Activated naive CD8-positive, alpha-beta T cell treated with anti-CD3 and anti-CD28 coated beads, Interleukin-2, amount 10 ng/mL, durations not matched to agents 7 days and 5 days (primary cell): Measurements from ENCODE around the gene OR4D6. TPM values are rescaled to one million over a fixed set of nuclear protein-coding genes. Genes with fewer than 3 reads are reported as not detected.
A peak's percentile ranks its signal among the peaks of the same experiment; 100 is the strongest.
"Not testable (repeated sequence)": the region's sequence is repeated elsewhere in the genome, so short reads cannot be mapped to it uniquely, and the experiment has no call there.

Experiments used
- ATAC-seq: fragments of 150-1000 bp; cut with Tn5 transposase; one replicate; pipeline ENCODE4 v1.10.0; 2021; ENCODE audit warnings: low read depth, moderate library complexity
- POLR2A ChIA-PET: fragments of 350-600 bp; sonication (Branson Sonifier 250); formaldehyde crosslinking; loops from one replicate; lab custom pipeline; 2021; ENCODE audit warnings: antibody characterized with exemption; lab: Charles Lee
- DNase-seq: peaks from one replicate; pipeline ENCODE4 v3.0.0; 2021
- H3K27ac Mint-ChIP-seq: one replicate; pipeline ENCODE4 v1.8.0; 2022; ENCODE audit warnings: mild to moderate bottlenecking, mixed read lengths
- H3K27me3 Mint-ChIP-seq: one replicate; pipeline ENCODE4 v1.8.0; 2022; ENCODE audit warnings: mild to moderate bottlenecking, moderate library complexity, mixed read lengths
- H3K36me3 Mint-ChIP-seq: one replicate; pipeline ENCODE4 v1.8.0; 2021; ENCODE audit warnings: mild to moderate bottlenecking, mixed read lengths
- H3K4me1 Mint-ChIP-seq: one replicate; pipeline ENCODE4 v1.8.0; 2021; ENCODE audit warnings: mixed read lengths
- H3K4me3 Mint-ChIP-seq: one replicate; pipeline ENCODE4 v1.8.0; 2022; ENCODE audit warnings: mild to moderate bottlenecking, moderate library complexity, mixed read lengths
- H3K9me3 Mint-ChIP-seq: one replicate; pipeline ENCODE4 v1.8.0; 2021; ENCODE audit warnings: mixed read lengths
- total RNA-seq, 2 experiments: library from RNA; stranded (reverse); gene quantifications; one replicate each; pipeline ENCODE4 v1.2.3, GENCODE V29; 2021

The OR4D6 gene
- total RNA-seq, result not detected

DNA sequence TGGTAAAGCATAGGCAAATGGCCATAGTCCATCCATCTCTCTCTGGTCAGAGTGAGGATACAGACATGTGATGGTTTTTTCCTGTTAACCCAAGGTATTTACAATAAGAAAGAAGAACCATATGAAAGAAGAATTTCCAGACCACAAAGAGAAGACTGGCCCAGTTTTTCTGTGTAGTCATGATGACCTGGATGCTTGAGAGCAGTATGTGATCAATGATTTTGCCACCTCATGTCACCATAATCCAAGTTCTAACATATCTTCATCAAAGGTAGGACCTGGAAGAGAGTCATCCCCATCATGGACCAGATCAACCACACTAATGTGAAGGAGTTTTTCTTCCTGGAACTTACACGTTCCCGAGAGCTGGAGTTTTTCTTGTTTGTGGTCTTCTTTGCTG is at the start of gene OR4D6:
TSS of gene OR4D6 (plus strand) at position 301 of the 400 bp plus-strand sequence. CDS start at position 301, 0 bp downstream.
- H3K9me3 Mint-ChIP-seq, result no peaks in the 10 kb centered on the region
- ATAC-seq, result no peak
- POLR2A ChIA-PET, result no interaction called here

DNA sequence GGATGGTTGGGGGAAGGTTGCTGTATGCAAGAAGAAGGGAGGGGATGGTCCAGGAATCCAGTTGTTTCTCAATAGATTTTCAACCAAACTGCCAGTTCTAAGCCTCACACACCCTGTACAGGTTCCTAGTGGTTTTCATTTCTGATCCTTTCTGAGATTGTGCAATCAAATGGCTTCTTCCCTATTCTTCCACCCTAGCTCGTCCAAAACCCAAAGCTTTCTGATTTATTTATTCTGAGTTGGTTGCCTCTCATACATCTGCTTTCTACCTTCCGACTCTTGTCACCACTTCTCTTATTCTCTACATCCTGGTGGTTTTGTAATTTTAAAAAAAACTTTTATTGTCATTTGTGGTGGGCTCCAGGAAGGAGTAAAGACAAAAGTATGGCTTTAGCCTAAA is 43.1 kb upstream of the OR4D6 start:
- H3K9me3 Mint-ChIP-seq, result peaks cover 5% of the 10 kb centered on the region
- H3K27ac Mint-ChIP-seq, result no peak overlapping the region
- POLR2A ChIA-PET, result no interaction called here
- H3K36me3 Mint-ChIP-seq, result no peaks in the 10 kb centered on the region
- peaks cover 7% of the 10 kb centered on the region for H3K4me1 Mint-ChIP-seq
- peaks cover 4% of the 10 kb centered on the region for H3K27me3 Mint-ChIP-seq
- no peak overlapping the region for H3K4me3 Mint-ChIP-seq
- ATAC-seq, result no peak
- DNase-seq, result no peak

More for the DNA sequence above, at the start of gene OR4D6:
- Mint-ChIP-seq H3K36me3 (no peaks in the 10 kb centered on the region), H3K27ac (no peak within 1 kb of the TSS), H3K27me3 (peaks cover 14% of the 10 kb centered on the region), H3K4me3 (no peak within 1 kb of the TSS), H3K4me1 (no peaks in the 10 kb centered on the region)
- no peak for DNase-seq

DNA sequence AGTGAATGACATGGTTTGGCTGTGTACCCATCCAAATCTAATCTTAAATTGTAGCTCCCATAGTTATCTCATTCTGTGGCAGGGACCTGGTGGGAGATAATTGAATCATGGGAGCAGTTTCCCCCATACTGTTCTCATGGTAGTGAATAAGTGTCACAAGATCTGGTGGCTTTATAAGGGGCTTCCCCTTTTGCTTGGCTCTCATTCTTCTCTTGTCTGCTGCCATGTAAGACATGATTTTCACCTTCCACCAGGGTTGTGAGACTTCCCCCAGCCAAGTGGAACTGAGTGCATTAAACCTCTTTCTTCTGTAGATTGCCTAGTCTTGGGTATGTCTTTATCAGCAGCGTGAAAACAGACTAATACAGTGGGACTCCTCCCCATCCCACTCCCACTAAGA is 41.6 kb upstream of the OR4D6 start:
- Mint-ChIP-seq H3K27ac (no peak overlapping the region), H3K36me3 (no peaks in the 10 kb centered on the region), H3K4me1 (peaks cover 7% of the 10 kb centered on the region), H3K27me3 (peaks cover 4% of the 10 kb centered on the region), H3K9me3 (peaks cover 2% of the 10 kb centered on the region), H3K4me3 (no peak overlapping the region)
- POLR2A ChIA-PET, result no interaction called here
- ATAC-seq (no peak), DNase-seq (no peak)

DNA sequence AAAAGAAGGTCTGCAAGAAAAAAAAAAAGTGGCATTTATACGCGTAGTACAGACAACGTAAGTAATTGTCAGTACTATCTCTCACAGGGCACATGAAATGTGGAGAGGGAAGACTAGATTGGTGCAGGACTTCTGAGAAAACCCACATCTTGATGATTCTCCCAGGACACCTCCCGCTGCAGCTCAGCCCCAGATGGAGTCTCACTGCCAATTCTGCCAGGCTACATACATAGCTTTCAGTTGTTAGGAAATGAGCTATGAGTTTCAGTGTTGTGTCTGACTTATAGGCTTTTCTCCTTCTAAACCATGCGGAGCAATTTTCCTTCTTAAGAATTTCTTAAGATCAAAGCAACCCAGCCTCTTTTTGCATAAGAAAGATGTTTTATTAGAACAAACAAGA is 40.1 kb upstream of the OR4D6 start:
- ATAC-seq, result no peak
- H3K36me3 Mint-ChIP-seq, result no peaks in the 10 kb centered on the region
- no peak for DNase-seq
- no peak overlapping the region for H3K4me3 Mint-ChIP-seq
- peaks cover 2% of the 10 kb centered on the region for H3K9me3 Mint-ChIP-seq
- peaks cover 4% of the 10 kb centered on the region for H3K27me3 Mint-ChIP-seq
- H3K4me1 Mint-ChIP-seq, result peaks cover 7% of the 10 kb centered on the region
- POLR2A ChIA-PET, result no interaction called here
- no peak overlapping the region for H3K27ac Mint-ChIP-seq

DNA sequence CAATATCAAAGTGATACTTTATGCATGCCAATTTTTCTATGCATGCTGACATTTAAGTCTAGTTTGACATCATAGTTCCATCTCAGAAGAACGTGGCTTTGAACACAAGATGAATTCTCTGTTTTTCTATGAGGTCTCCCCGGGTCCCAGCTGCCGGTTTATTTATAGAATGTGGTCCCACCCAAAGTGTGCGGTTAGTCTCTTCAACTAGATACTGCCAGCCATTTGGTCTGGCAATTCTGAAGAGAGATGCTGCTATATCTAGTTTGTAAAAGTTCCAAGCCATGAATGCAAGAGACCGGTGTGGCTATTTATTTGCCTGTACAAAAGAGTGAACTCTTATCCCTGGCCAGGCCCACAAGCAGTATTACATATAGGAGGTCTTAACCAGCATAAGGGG is 39.7 kb upstream of the OR4D6 start:
- DNase-seq, result no peak
- no peaks in the 10 kb centered on the region for H3K36me3 Mint-ChIP-seq
- H3K4me1 Mint-ChIP-seq, result peaks cover 7% of the 10 kb centered on the region
- H3K27ac Mint-ChIP-seq, result peak overlapping the region; percentile 1
- peaks cover 4% of the 10 kb centered on the region for H3K27me3 Mint-ChIP-seq
- POLR2A ChIA-PET, result no interaction called here
- H3K4me3 Mint-ChIP-seq, result no peak overlapping the region
- no peak for ATAC-seq
- H3K9me3 Mint-ChIP-seq, result peaks cover 2% of the 10 kb centered on the region

DNA sequence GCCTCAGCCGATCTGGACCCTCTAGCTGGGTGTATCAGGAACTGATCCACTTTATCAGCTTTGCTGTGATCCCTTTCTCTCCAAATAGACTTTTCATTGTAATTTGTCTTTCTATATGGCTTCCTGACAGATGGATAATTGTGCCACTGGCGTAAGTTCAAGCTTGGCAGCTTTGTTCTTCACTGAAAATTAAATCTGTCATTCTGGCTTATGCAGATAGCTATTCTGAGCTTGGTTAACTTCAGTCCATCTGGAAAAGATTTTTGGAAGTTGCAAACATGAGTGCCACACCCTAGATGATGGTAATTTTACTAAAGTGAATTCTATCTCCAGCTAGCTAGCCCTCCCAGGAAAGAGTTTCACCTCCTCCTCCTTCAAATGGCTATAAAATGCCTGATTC is 38.6 kb upstream of the OR4D6 start:
- Mint-ChIP-seq H3K27me3 (peaks cover 4% of the 10 kb centered on the region), H3K36me3 (no peaks in the 10 kb centered on the region), H3K9me3 (no peaks in the 10 kb centered on the region), H3K4me1 (peaks cover 14% of the 10 kb centered on the region), H3K4me3 (no peak overlapping the region), H3K27ac (no peak overlapping the region)
- DNase-seq (no peak), ATAC-seq (no peak)
- POLR2A ChIA-PET, result no interaction called here

DNA sequence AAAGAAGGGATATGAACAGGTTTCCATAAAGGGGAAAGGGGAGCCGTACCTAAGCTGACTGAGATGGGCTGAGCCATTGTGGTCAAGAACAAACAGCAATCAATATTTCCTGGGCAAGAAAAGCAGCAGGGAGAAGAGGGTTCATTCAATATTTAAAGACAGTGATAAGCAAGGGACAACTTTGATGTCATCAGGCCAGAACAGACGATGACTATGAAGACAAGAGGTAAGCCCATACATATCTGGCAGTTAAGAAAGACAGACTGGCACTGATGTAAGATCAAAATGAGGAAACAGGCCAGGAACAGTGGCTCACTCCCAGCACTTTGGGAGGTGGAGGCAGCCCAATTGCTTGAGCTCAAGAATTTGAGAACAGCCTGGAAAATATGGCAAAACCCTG is 32.9 kb upstream of the OR4D6 start:
- no peaks in the 10 kb centered on the region for H3K27me3 Mint-ChIP-seq
- H3K27ac Mint-ChIP-seq, result no peak overlapping the region
- ATAC-seq, result no peak
- peaks cover 6% of the 10 kb centered on the region for H3K4me1 Mint-ChIP-seq
- POLR2A ChIA-PET, result no interaction called here
- no peaks in the 10 kb centered on the region for H3K36me3 Mint-ChIP-seq
- DNase-seq, result no peak
- H3K9me3 Mint-ChIP-seq, result no peaks in the 10 kb centered on the region
- no peak overlapping the region for H3K4me3 Mint-ChIP-seq

DNA sequence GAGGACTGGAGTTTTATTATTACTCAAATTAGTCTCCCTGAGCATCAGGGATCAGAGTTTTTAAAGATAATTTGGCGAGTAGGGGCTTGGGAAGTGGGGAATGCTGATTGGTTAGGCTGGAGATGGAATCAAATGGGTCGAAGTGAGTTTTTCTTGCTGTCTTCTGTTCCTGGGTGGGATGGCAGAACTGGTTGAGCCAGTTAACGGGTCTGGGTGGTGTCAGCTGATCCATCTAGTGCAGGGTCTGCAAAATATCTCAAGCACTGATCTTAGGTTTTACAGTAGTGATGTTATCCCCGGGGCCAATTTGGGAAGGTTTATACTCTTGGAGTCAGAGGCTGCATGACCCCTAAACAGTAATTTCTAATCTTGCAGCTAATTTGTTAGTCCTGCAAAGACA is 31.6 kb upstream of the OR4D6 start:
- POLR2A ChIA-PET, result no interaction called here
- Mint-ChIP-seq H3K4me1 (peaks cover 6% of the 10 kb centered on the region), H3K27ac (no peak overlapping the region), H3K36me3 (no peaks in the 10 kb centered on the region), H3K4me3 (no peak overlapping the region), H3K27me3 (no peaks in the 10 kb centered on the region), H3K9me3 (no peaks in the 10 kb centered on the region)
- no peak for DNase-seq
- ATAC-seq, result no peak

DNA sequence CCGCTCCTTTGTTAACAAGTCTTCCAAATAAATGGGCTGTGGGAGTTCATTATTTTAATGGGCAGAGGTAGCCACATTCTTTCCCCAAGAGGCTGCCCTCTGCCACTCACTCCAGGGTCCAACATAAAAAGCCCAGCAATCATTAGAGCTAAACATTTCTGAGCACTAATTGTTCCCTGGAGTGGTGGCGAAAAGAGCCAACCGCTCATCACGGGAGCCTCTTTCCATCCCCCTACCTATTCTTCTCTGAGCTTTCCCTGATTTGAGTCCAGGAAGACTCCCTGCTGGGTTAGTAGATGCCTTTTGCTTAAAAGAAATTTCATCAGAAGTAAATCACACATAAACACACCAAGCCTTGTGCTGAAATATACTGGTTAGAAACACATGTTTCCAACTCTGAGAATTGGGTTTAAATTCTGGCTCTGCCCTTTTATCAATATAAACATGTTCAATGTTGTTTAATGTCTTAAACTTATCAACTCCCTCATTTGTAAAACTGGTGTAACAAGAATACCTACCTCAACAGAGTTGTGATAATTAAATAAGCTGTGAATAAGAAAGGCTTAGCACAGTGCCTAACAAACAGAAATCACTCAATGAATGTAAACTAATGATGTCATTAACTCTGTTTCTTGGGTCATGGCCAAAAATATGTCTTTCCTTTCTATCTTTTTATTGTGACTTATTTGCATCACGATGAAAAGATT is 30.2 kb upstream of the OR4D6 start, which contains the start of gene OR5A2:
TSS of gene OR5A2 (minus strand) at position 53 of the 707 bp plus-strand sequence. CDS start 3,460 bp downstream, outside the sequence.
- no peaks in the 10 kb centered on the region for H3K36me3 Mint-ChIP-seq
- ATAC-seq (no peak), DNase-seq (no peak)
- peaks cover 4% of the 10 kb centered on the region for H3K27me3 Mint-ChIP-seq
- H3K9me3 Mint-ChIP-seq, result no peaks in the 10 kb centered on the region
- H3K27ac Mint-ChIP-seq, result no peak within 1 kb of the TSS
- H3K4me3 Mint-ChIP-seq, result no peak within 1 kb of the TSS
- peaks cover 6% of the 10 kb centered on the region for H3K4me1 Mint-ChIP-seq
- POLR2A ChIA-PET, result no interaction called here

DNA sequence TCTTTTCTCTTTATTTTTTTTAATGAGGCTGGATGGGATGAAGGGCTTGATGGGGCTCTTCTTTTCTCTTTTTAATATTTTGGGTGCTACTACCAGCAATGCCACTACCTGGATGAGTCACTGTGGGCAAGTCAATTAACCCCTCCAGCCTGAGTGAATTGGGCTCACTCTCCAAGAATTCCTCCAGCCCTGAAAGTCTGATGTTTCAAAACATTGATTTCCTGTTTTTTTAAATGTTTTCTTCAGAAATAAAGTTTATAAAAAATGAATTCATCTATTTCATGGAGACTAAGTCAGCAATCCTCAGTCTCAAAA is 29.7 kb upstream of the OR4D6 start:
- no peaks in the 10 kb centered on the region for H3K9me3 Mint-ChIP-seq
- no peaks in the 10 kb centered on the region for H3K36me3 Mint-ChIP-seq
- peaks cover 6% of the 10 kb centered on the region for H3K4me1 Mint-ChIP-seq
- POLR2A ChIA-PET, result no interaction called here
- DNase-seq (no peak), ATAC-seq (no peak)
- no peak overlapping the region for H3K4me3 Mint-ChIP-seq
- peaks cover 5% of the 10 kb centered on the region for H3K27me3 Mint-ChIP-seq
- H3K27ac Mint-ChIP-seq, result no peak overlapping the region

DNA sequence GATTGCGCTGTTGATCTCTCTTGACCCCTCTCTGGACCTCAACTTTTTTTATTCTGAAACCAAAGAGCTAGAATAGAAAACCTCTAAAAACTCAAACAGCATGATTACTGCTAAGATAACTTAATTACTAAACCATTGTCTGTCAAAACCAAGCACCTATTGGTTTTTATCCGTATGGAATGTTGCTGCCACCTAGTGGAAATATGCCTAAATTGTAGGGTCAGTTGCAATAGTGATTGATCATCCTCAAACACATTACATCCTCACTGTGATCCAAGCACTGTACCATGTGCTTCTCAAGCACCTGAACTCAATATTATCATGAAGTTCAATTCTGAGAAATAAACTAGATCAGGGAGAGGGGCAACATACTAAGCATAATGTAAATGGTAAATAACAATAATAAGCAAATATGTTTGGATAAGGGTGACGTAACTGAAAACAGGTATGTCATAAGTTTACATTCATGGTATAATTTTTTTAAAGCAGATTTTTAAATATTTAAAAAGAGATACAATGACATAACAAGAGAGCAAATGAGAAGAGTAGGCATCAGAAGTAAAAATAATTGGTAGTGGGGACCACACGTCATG is 26.7 kb upstream of the OR4D6 start:
- H3K27me3 Mint-ChIP-seq, result peaks cover 14% of the 10 kb centered on the region
- H3K36me3 Mint-ChIP-seq, result no peaks in the 10 kb centered on the region
- no peak overlapping the region for H3K4me3 Mint-ChIP-seq
- H3K9me3 Mint-ChIP-seq, result no peaks in the 10 kb centered on the region
- peak; percentile 50 for ATAC-seq
- DNase-seq, result no peak
- no peaks in the 10 kb centered on the region for H3K4me1 Mint-ChIP-seq
- POLR2A ChIA-PET, result no interaction called here
- no peak overlapping the region for H3K27ac Mint-ChIP-seq

DNA sequence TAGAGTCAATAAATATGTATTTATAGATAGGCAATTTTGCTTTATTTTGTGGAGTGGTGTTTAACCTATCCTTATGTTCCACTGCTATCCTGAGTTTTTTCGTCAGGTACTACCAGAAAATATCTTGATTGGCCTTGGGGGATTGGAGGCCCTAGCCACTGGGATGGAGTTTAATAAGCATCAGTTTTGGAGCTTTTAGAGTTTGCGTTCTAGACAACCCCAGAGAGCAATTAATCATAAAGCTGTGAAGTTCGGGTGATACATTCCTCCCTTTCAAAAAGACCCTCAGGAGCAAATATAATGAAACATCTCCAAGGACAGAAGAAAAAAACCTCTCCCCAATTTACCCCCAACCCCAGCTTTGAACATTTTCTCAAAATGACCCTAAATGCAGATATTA is 20.6 kb upstream of the OR4D6 start, which contains the start of gene OR5A1:
TSS of gene OR5A1 (plus strand) at position 301 of the 400 bp plus-strand sequence. CDS start 6,700 bp downstream, outside the sequence.
- Mint-ChIP-seq H3K9me3 (no peaks in the 10 kb centered on the region), H3K4me3 (no peak within 1 kb of the TSS), H3K27me3 (peaks cover 27% of the 10 kb centered on the region), H3K4me1 (no peaks in the 10 kb centered on the region), H3K27ac (no peak within 1 kb of the TSS), H3K36me3 (no peaks in the 10 kb centered on the region)
- POLR2A ChIA-PET, result no interaction called here
- ATAC-seq (no peak), DNase-seq (no peak)

DNA sequence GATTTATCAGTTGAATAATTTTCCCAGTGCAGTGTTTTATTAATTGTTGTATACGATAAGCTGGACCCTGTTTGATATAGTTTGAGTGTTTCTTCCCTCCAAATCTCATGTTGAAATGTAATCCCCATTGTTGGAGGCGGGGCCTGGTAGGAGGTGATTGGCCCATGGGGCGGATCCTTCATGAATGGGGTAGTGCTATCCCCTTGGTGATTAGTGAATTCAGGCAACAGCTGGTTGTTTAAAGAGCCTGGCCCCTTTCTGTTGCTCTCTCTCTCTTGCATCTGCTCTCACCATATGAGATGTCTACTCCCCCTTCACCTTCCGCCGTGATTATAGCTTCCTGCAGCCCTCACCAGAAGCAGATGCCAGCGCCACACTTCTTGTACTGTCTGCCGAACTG is 19.0 kb upstream of the OR4D6 start:
- ATAC-seq, result no peak

DNA sequence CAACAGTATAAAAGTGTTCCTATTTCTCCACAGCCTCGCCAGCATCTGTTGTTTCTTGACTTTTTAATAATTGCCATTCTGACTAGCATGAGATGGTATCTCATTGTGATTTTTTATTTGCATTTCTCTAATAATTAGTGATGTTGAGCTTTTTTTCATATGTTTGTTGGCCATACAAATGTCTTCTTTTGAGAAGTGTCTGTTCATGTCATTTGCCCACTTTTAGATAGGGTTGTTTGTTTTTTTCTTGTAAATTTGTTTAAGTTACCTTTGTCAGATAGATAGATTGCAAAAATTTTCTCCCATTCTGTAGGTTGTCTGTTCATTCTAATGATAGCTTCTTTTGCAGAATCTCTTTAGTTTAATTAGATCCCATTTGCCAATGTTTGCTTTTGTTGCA is 11.1 kb upstream of the OR4D6 start:
- H3K36me3 Mint-ChIP-seq, H3K27ac Mint-ChIP-seq, ATAC-seq, DNase-seq, H3K4me1 Mint-ChIP-seq, H3K4me3 Mint-ChIP-seq, POLR2A ChIA-PET: not testable (repeated sequence)
- H3K27me3 Mint-ChIP-seq, result peaks cover 15% of the 10 kb centered on the region
- H3K9me3 Mint-ChIP-seq, result peaks cover 11% of the 10 kb centered on the region

More for the DNA sequence above, 19.0 kb upstream of the OR4D6 start:
- no peaks in the 10 kb centered on the region for H3K4me1 Mint-ChIP-seq
- no peak for DNase-seq
- no peak overlapping the region for H3K4me3 Mint-ChIP-seq
- H3K36me3 Mint-ChIP-seq, result no peaks in the 10 kb centered on the region
- H3K9me3 Mint-ChIP-seq, result no peaks in the 10 kb centered on the region
- H3K27ac Mint-ChIP-seq, result no peak overlapping the region
- peaks cover 22% of the 10 kb centered on the region for H3K27me3 Mint-ChIP-seq
- POLR2A ChIA-PET, result no interaction called here
